ENCODE results near the gene ASAP3. TPM values are rescaled to one million over a fixed set of nuclear protein-coding genes. Genes with fewer than 3 reads are reported as not detected.
"Not testable (repeated sequence)": the region's sequence is repeated elsewhere in the genome, so short reads cannot be mapped to it uniquely, and the experiment has no call there.

The ASAP3 gene
- total RNA-seq, 1 donor, result 0.42 TPM

DNA sequence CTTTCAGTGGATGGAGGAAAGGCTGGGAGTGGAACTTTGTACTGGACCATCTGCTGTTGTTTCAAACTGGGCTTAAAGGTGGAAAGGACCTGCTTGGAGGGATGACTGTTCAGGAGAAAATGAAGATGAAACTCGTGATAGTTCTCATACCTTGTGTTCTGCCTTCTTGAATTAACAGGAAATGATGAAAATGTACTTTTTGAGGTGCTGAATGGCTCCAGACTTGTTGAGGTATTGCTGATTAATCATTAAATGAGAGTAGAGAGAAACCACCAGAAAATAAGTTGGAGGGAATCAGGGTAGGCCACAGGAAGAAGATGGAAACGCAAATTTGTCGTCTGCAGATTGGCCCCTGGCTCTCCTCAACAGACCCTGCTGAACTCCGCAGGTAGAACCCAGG, 88.1 kb downstream of the ASAP3 start:
- H3K4me3 ChIP-seq (ENCODE audit: low read length), result no peak overlapping the region
- no peaks in the 10 kb centered on the region for H3K9me3 ChIP-seq (ENCODE audit: low read depth, low read length)
- no peaks in the 10 kb centered on the region for H3K27me3 ChIP-seq (ENCODE audit: insufficient read depth, low read length)
- no peaks in the 10 kb centered on the region for H3K4me1 ChIP-seq (ENCODE audit: insufficient read depth, low read length)

DNA sequence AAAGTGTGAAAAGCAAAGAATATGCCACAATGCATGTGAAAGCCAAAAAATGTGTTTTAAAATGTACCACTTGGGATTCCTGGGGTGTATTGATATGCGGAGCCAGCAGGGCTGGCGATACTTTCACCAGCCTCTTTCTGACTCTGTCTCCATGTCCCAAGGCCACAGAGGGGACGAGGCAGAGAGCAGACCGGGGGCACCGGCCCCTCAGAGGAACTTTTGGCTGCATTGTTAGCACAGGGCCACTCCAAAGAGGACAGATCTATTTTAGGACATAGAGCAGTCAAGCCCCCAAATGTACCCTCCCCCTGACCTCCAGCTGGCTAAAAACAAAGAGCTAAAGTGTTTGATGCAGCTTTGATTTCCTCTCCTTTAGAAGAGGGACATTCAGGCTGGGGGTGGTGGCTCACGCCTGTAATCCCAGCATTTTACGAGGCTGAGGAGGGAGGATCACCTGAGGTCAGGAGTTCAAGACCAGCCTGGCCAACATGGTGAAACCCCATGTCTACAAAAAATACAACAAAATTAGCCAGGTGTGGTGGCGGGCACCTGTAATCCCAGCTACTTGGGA, 88.7 kb downstream of the ASAP3 start:
- no peaks in the 10 kb centered on the region for H3K9me3 ChIP-seq (ENCODE audit: low read depth, low read length)
- no peaks in the 10 kb centered on the region for H3K4me1 ChIP-seq (ENCODE audit: insufficient read depth, low read length)
- H3K4me3 ChIP-seq (ENCODE audit: low read length), result no peak overlapping the region
- H3K27me3 ChIP-seq (ENCODE audit: insufficient read depth, low read length), result no peaks in the 10 kb centered on the region

GRCh38 chr1:23394684-23395083, 89.3 kb downstream of the ASAP3 start:
- Histone ChIP-seq H3K4me1 (ENCODE audit: insufficient read depth, low read length) (no peaks in the 10 kb centered on the region), H3K27me3 (ENCODE audit: insufficient read depth, low read length) (no peaks in the 10 kb centered on the region), H3K9me3 (ENCODE audit: low read depth, low read length) (no peaks in the 10 kb centered on the region), H3K4me3 (ENCODE audit: low read length) (no peak overlapping the region)

- Histone ChIP-seq H3K9me3 (ENCODE audit: low read depth, low read length) (no peaks in the 10 kb centered on the region), H3K4me3 (ENCODE audit: low read length) (no peak overlapping the region), H3K27me3 (ENCODE audit: insufficient read depth, low read length) (no peaks in the 10 kb centered on the region), H3K4me1 (ENCODE audit: insufficient read depth, low read length) (no peaks in the 10 kb centered on the region)
Measured at GRCh38 chr1:23394181-23394580, 89.8 kb downstream of the ASAP3 start.

GRCh38 chr1:23393706-23394105, 90.3 kb downstream of the ASAP3 start:
- no peak overlapping the region for H3K4me3 ChIP-seq (ENCODE audit: low read length)
- H3K4me1 ChIP-seq (ENCODE audit: insufficient read depth, low read length), result no peaks in the 10 kb centered on the region
- H3K27me3 ChIP-seq (ENCODE audit: insufficient read depth, low read length), result no peaks in the 10 kb centered on the region
- no peaks in the 10 kb centered on the region for H3K9me3 ChIP-seq (ENCODE audit: low read depth, low read length)

DNA sequence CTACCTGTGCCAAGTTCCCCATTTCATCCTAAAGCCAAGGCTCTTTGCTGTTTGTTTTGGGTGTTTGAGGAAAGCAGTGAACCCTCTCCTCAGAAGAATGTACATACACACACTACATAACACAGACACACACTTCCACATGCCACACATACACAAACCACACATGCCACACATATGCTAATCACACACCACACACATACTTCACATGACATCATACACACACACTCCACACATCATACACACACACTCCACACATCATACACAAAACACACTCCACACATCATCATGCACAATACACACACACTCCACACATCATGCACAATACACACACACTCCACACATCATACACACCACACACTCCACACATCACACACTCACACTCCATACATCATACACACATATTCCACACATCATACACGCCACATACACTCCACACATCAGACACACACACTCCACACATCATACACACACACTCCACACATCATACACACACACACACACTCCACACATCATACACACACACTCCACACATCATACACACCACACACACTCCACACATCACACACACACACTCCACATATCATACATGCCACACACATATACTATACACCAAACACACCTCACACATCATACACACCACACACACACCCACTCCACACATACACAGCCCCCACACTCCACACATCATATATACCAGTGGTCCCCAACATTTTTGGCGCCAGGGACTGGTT, 91.7 kb downstream of the ASAP3 start:
- no peaks in the 10 kb centered on the region for H3K4me1 ChIP-seq (ENCODE audit: insufficient read depth, low read length)
- H3K27me3 ChIP-seq (ENCODE audit: insufficient read depth, low read length), result no peaks in the 10 kb centered on the region
- H3K9me3 ChIP-seq (ENCODE audit: low read depth, low read length), result no peaks in the 10 kb centered on the region
- H3K4me3 ChIP-seq (ENCODE audit: low read length), result no peak overlapping the region

DNA sequence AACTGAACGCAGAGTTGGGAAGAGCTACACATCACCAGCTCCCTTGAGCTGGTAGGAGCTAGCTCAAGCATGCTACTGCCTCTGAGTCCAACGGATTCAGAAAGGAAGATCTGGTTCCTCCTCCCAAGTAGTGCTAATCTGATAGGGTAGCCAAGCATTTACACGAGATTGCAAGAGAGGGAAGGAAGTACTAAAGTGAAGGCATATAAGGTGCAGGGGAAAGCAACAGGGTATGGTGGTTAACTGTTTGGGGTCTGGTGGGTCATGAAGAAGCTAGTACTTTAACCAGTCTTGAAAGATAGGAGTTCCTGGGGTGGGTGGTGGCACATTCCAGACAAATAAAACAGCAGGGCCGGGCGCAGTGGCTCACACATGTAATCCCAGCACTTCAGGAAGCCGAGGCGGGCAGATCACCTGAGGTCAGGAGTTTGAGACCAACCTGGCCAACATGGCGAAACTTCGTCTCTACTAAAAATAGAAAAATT, 94.1 kb downstream of the ASAP3 start:
- no peaks in the 10 kb centered on the region for H3K4me1 ChIP-seq (ENCODE audit: insufficient read depth, low read length)
- no peaks in the 10 kb centered on the region for H3K27me3 ChIP-seq (ENCODE audit: insufficient read depth, low read length)
- no peaks in the 10 kb centered on the region for H3K9me3 ChIP-seq (ENCODE audit: low read depth, low read length)
- no peak overlapping the region for H3K4me3 ChIP-seq (ENCODE audit: low read length)

- Histone ChIP-seq H3K4me3 (ENCODE audit: low read length) (no peak overlapping the region), H3K9me3 (ENCODE audit: low read depth, low read length) (no peaks in the 10 kb centered on the region), H3K27me3 (ENCODE audit: insufficient read depth, low read length) (no peaks in the 10 kb centered on the region), H3K4me1 (ENCODE audit: insufficient read depth, low read length) (no peaks in the 10 kb centered on the region)
Measured at GRCh38 chr1:23387494-23387893, 96.5 kb downstream of the ASAP3 start.

- Histone ChIP-seq H3K27me3 (ENCODE audit: insufficient read depth, low read length) (no peaks in the 10 kb centered on the region), H3K4me1 (ENCODE audit: insufficient read depth, low read length) (no peaks in the 10 kb centered on the region), H3K4me3 (ENCODE audit: low read length) (no peak overlapping the region), H3K9me3 (ENCODE audit: low read depth, low read length) (no peaks in the 10 kb centered on the region)
Measured at GRCh38 chr1:23385119-23385621, 98.8 kb downstream of the ASAP3 start.

GRCh38 chr1:23384312-23385058, 99.5 kb downstream of the ASAP3 start:
- Histone ChIP-seq H3K27me3 (ENCODE audit: insufficient read depth, low read length) (no peaks in the 10 kb centered on the region), H3K4me3 (ENCODE audit: low read length) (no peak overlapping the region), H3K4me1 (ENCODE audit: insufficient read depth, low read length) (no peaks in the 10 kb centered on the region), H3K9me3 (ENCODE audit: low read depth, low read length) (no peaks in the 10 kb centered on the region)

DNA sequence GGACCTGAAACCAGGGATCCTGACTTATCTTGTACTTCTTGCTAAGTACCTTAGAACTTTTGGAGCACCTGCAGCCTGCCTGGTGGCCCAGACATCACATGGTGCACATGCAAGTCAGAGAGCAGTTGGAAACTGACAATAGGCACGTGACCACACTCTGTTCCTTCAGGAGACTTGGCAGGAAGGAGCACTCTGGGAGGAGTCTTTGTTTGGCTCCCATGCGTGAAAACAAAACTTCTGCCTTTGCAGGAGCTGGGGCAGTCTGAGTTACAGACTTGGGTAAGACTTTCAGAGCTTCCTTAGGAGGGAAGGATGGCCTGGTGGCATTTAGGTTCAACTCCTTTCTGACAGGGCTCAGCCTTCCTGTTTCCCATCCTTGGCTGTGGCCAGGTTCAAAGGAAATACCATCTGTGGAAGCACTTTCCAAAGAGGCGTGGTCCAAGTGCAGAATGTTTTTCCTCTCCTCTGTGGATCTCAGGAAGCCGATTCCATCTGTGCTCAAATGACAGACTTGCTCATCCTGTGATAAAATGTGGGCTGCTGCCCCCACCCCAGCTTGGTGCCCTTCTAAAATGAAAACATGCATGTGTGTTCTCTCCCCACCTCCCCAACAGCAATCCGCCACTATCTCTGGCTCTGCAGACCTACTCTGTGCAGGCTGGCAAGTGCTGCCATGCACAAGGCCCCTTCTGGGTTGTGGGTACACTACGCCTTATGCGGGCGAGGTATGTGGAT, 100.2 kb downstream of the ASAP3 start:
- Histone ChIP-seq H3K4me1 (ENCODE audit: insufficient read depth, low read length) (peaks cover 3% of the 10 kb centered on the region), H3K9me3 (ENCODE audit: low read depth, low read length) (no peaks in the 10 kb centered on the region), H3K4me3 (ENCODE audit: low read length) (no peak overlapping the region), H3K27me3 (ENCODE audit: insufficient read depth, low read length) (no peaks in the 10 kb centered on the region)

DNA sequence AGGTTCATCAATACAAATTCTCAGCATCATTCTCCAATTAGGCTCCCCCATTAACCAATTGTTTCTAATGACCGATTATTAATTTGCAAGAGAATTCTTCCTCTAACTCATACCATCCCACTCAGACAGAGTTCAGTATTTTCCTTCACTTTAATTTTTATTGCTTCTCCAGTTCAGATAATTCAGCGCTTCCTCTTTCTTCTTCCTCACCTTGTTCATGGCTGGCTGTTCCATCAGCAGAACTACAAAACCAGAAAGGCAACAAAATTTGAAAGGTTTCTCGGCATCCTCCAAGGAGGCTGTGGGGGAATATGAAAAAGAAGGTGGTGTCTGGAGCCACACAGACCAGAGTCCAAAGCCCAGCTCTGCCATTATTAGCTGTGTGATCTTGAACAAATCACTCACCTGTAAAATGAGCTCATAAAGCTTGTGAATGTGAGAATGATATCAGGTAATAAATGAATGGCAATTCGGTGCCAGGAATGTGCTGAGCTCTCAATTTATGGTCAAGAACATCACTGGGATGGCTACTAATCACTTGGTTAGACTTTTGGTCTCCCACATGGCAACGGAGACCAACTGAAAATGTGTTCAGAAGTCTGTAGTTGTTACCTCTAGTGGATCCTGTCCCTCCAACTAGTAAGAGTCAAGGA, 102.6 kb downstream of the ASAP3 start:
- Histone ChIP-seq H3K4me1 (ENCODE audit: insufficient read depth, low read length) (peaks cover 14% of the 10 kb centered on the region), H3K27me3 (ENCODE audit: insufficient read depth, low read length) (no peaks in the 10 kb centered on the region), H3K4me3 (ENCODE audit: low read length) (no peak overlapping the region), H3K9me3 (ENCODE audit: low read depth, low read length) (no peaks in the 10 kb centered on the region)

DNA sequence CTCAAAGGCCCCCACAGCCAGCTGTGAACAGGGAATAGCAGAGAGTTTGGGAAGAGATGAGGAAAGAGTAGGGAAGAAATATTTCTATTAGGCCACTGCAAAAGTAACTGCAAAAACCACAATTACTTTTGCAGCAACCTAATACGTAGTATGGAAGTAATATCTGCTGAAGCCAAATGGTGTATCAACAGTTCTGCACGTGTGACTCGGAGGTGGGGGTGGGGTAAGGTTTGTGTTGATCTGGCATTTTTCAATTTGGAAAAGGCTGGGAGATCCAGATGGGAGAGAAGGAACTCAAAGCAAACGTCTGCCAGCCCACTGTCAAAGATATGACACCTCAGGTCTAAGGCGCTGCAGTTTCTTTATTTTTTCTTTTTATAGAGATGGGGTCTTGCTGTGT, 103.3 kb downstream of the ASAP3 start:
- no peaks in the 10 kb centered on the region for H3K27me3 ChIP-seq (ENCODE audit: insufficient read depth, low read length)
- no peak overlapping the region for H3K4me3 ChIP-seq (ENCODE audit: low read length)
- H3K4me1 ChIP-seq (ENCODE audit: insufficient read depth, low read length), result peaks cover 14% of the 10 kb centered on the region
- H3K9me3 ChIP-seq (ENCODE audit: low read depth, low read length), result no peaks in the 10 kb centered on the region

- not testable (repeated sequence) for H3K27me3 ChIP-seq (ENCODE audit: insufficient read depth, low read length); H3K4me3 ChIP-seq (ENCODE audit: low read length); H3K9me3 ChIP-seq (ENCODE audit: low read depth, low read length)
- H3K4me1 ChIP-seq (ENCODE audit: insufficient read depth, low read length), result peaks cover 14% of the 10 kb centered on the region
Measured at GRCh38 chr1:23380236-23380635, 103.7 kb downstream of the ASAP3 start.

Data from mononuclear cell (primary cell).